Measurements from ENCODE around the gene HEATR9.

GRCh38 chr17:35912942-35913341 is 44.3 kb upstream of the HEATR9 start:
- no peak for TF ChIP-seq CTCF (IDR thresholded peaks at IDR 0.05; ENCODE audit: low read depth, low read length, missing input control)
- TF ChIP-seq JUND (IDR thresholded peaks at IDR 0.05): peak in 1 of 2 donors; percentile 22
- peak; percentile 18 for TF ChIP-seq REST (IDR thresholded peaks at IDR 0.05)
- no peak for TF ChIP-seq ZBTB33 (IDR thresholded peaks at IDR 0.05)
- no peak for TF ChIP-seq RAD21 (IDR thresholded peaks at IDR 0.05)
- peak; percentile 89 for TF ChIP-seq SP1 (IDR thresholded peaks at IDR 0.05)
- no peak for TF ChIP-seq TAF1 (conservative IDR thresholded peaks at IDR 0.05)
- TF ChIP-seq FOXA1 (IDR thresholded peaks at IDR 0.05): no peak
- peak; percentile 70 for TF ChIP-seq MAX (IDR thresholded peaks at IDR 0.05)
- no peak for TF ChIP-seq ATF3 (IDR thresholded peaks at IDR 0.05)
- TF ChIP-seq HNF4A (conservative IDR thresholded peaks at IDR 0.05): peak; percentile 97 to 98
